ENCODE data around the gene ARHGAP22.

ARHGAP22 gene

GRCh38 chr10:48400129-48400849 is 204.6 kb downstream of the ARHGAP22 start:
- no peak for DNase-seq (ENCODE audit: extremely low read depth in 1 of 2, low read depth in 1 of 2)

- DNase-seq (ENCODE audit: extremely low read depth in 1 of 2, low read depth in 1 of 2) = no peak
These were observed 205.3 kb downstream of the ARHGAP22 start for GRCh38 chr10:48399551-48399950.

- DNase-seq (ENCODE audit: extremely low read depth in 1 of 2, low read depth in 1 of 2) = no peak
These were observed 205.8 kb downstream of the ARHGAP22 start for GRCh38 chr10:48399056-48399541.

- no peak for DNase-seq (ENCODE audit: extremely low read depth in 1 of 2, low read depth in 1 of 2)
These were observed 206.6 kb downstream of the ARHGAP22 start for GRCh38 chr10:48398261-48398660.

All from activated CD8-positive, alpha-beta memory T cell treated with anti-CD3 and anti-CD28 coated beads for 1 hour (primary cell).